PFSK-1 (cell line): ENCODE data around the gene GLRA1.

Experiments
- FOXP2 ChIP-seq: optimal IDR thresholded peaks from 2 replicates; pipeline ENCODE3; 2011; ENCODE audit warnings: borderline replicate concordance, control low read depth, inconsistent platforms; ENCODE audit not compliant: insufficient read depth; ENCODE audit errors: extremely low read length, extremely low read depth
- POLR2AphosphoS5 ChIP-seq: IDR thresholded peaks from 2 replicates; pipeline ENCODE4 v1.6.1; 2012; ENCODE audit warnings: low read depth, mild to moderate bottlenecking, control low read depth, low read length, moderate library complexity
- REST ChIP-seq, 2 experiments: IDR thresholded peaks; 2 replicates each; pipeline versions ENCODE4 v1.6.1 to v1.8.0; 2011 to 2012; ENCODE audit warnings: low read depth in 2 of 2, low read length in 2 of 2, control low read depth in 1 of 2, inconsistent platforms in 1 of 2, mild to moderate bottlenecking in 1 of 2, moderate library complexity in 1 of 2; ENCODE audit not compliant: insufficient read depth in 1 of 2
- SIN3A ChIP-seq: IDR thresholded peaks from 2 replicates; pipeline ENCODE4 v1.6.1; 2012; ENCODE audit warnings: mild to moderate bottlenecking, low read length, moderate library complexity, borderline replicate concordance; ENCODE audit not compliant: insufficient read depth
- TAF1 ChIP-seq: IDR thresholded peaks from 2 replicates; pipeline ENCODE4 v1.6.1; 2012; ENCODE audit warnings: low read length, control low read depth, borderline replicate concordance; ENCODE audit not compliant: insufficient read depth

The GLRA1 gene

GRCh38 chr5:151952238-151952637, 27.6 kb upstream of the GLRA1 start:
- no peak for TF ChIP-seq POLR2AphosphoS5
- TF ChIP-seq SIN3A: no peak
- TF ChIP-seq REST (IDR thresholded peaks at IDR 0.05; ENCODE audit: insufficient read depth in 1 of 2, low read depth in 2 of 2, low read length in 2 of 2): no peak
- TF ChIP-seq TAF1: no peak
- TF ChIP-seq FOXP2: no peak

GRCh38 chr5:151950706-151951105, 26.1 kb upstream of the GLRA1 start:
- TF ChIP-seq TAF1 (no peak), REST (IDR thresholded peaks at IDR 0.05; ENCODE audit: insufficient read depth in 1 of 2, low read depth in 2 of 2, low read length in 2 of 2) (no peak), SIN3A (no peak), FOXP2 (no peak), POLR2AphosphoS5 (no peak)

GRCh38 chr5:151949701-151950308, 25.2 kb upstream of the GLRA1 start:
- TF ChIP-seq SIN3A: no peak
- no peak for TF ChIP-seq POLR2AphosphoS5
- TF ChIP-seq TAF1: no peak
- TF ChIP-seq REST (IDR thresholded peaks at IDR 0.05; ENCODE audit: insufficient read depth in 1 of 2, low read depth in 2 of 2, low read length in 2 of 2): no peak
- TF ChIP-seq FOXP2: no peak

- TF ChIP-seq REST (IDR thresholded peaks at IDR 0.05; ENCODE audit: insufficient read depth in 1 of 2, low read depth in 2 of 2, low read length in 2 of 2): no peak
- TF ChIP-seq TAF1: no peak
- TF ChIP-seq POLR2AphosphoS5: no peak
- no peak for TF ChIP-seq FOXP2
- no peak for TF ChIP-seq SIN3A
Measured at GRCh38 chr5:151949113-151949512, 24.5 kb upstream of the GLRA1 start.
